CD4-positive, alpha-beta T cell (primary cell): ENCODE measurements around the gene PTPRN2. TPM values are rescaled to one million over a fixed set of nuclear protein-coding genes. Genes with fewer than 3 reads are reported as not detected.
A peak's percentile ranks its signal among the peaks of the same experiment; 100 is the strongest.

Experiments used
- ATAC-seq: fragments of 200-7000 bp; cut with Tn5 transposase; one replicate; pipeline ENCODE4 v1.10.0; 2022; ENCODE audit warnings: mild to moderate bottlenecking; ENCODE audit not compliant: poor library complexity
- CTCF ChIA-PET: fragments of 350-600 bp; sonication (Branson Sonifier 250); formaldehyde crosslinking; loops from one replicate; lab custom pipeline; 2021; ENCODE audit warnings: antibody characterized with exemption, inconsistent platforms; lab: Charles Lee
- POLR2A ChIA-PET: fragments of 350-600 bp; sonication (Branson Sonifier 250); formaldehyde crosslinking; loops from one replicate; lab custom pipeline; 2021; ENCODE audit warnings: antibody characterized with exemption, inconsistent platforms; lab: Charles Lee
- DNase-seq, 14 experiments: peaks; one replicate each; pipeline ENCODE4 v3.0.0-alpha.2; 2013 to 2020; ENCODE audit warnings: mixed read lengths in 2 of 14
- H3K27ac ChIP-seq, 2 donors: one replicate each; pipeline versions ENCODE4 v1.5.1 to v1.7.0; 2013; ENCODE audit warnings: low read length in 2 of 2, low read depth in 1 of 2, mild to moderate bottlenecking in 1 of 2
- H3K27me3 ChIP-seq, 2 experiments: 1 replicate in 1 of 2; 2 replicates in 1 of 2; pipeline versions ENCODE4 v1.6.1 to v1.7.0; 2013; ENCODE audit warnings: low read length in 2 of 2, control low read depth in 1 of 2, mild to moderate bottlenecking in 1 of 2, moderate library complexity in 1 of 2; ENCODE audit not compliant: insufficient read depth in 2 of 2, control insufficient read depth in 1 of 2
- H3K36me3 ChIP-seq: one replicate; pipeline ENCODE4 v1.6.1; 2013; ENCODE audit warnings: low read length, control low read depth; ENCODE audit not compliant: insufficient read depth
- H3K4me1 ChIP-seq: one replicate; pipeline ENCODE4 v1.6.1; 2013; ENCODE audit warnings: low read length, control low read depth; ENCODE audit not compliant: insufficient read depth
- H3K4me3 ChIP-seq: one replicate; pipeline ENCODE4 v1.5.1; 2013; ENCODE audit warnings: mild to moderate bottlenecking, low read length, moderate library complexity
- H3K9me3 ChIP-seq, 2 experiments: 1 replicate in 1 of 2; 2 replicates in 1 of 2; pipeline versions ENCODE4 v1.6.1 to v1.7.0; 2013; ENCODE audit warnings: low read length in 2 of 2, mild to moderate bottlenecking in 2 of 2, control low read depth in 1 of 2, moderate library complexity in 1 of 2; ENCODE audit not compliant: control insufficient read depth in 1 of 2, insufficient read depth in 1 of 2
- H3K27ac Mint-ChIP-seq: one replicate; pipeline ENCODE4 v1.8.0; 2020; ENCODE audit warnings: mixed read lengths
- H3K27me3 Mint-ChIP-seq: one replicate; pipeline ENCODE4 v1.8.0; 2021; ENCODE audit warnings: mixed read lengths
- H3K36me3 Mint-ChIP-seq: one replicate; pipeline ENCODE4 v1.8.0; 2021; ENCODE audit warnings: low read depth, mixed read lengths
- H3K4me1 Mint-ChIP-seq: one replicate; pipeline ENCODE4 v1.8.0; 2021; ENCODE audit warnings: low read depth, mixed read lengths
- H3K4me3 Mint-ChIP-seq: one replicate; pipeline ENCODE4 v1.8.0; 2020; ENCODE audit warnings: mild to moderate bottlenecking, mixed read lengths
- H3K9me3 Mint-ChIP-seq: one replicate; pipeline ENCODE4 v1.8.0; 2020; ENCODE audit warnings: mixed read lengths
- intact Hi-C, 2 experiments: fragments of 100-400 bp; cut with DNase I in 1 of 2; cut with micrococcal nuclease in 1 of 2; formaldehyde crosslinking; loops; one replicate each; pipeline versions ENCODE4 v1.15.1 to v1.9.0; 2023 to 2025; cut with DNase I, micrococcal nuclease
- total RNA-seq, 174 experiments: library from RNA in 2 of 174; stranded (reverse) in 2 of 174; gene quantifications; one replicate each; pipeline ENCODE4 v1.2.3 and lab custom pipeline; 2021 to 2026
- TF ChIP-seq, protein P1 (sequence below): fragments of 200-600 bp; IDR thresholded peaks from one replicate; pipeline ENCODE4 v1.8.0; 2022; ENCODE audit warnings: antibody characterized with exemption, mild to moderate bottlenecking

PTPRN2 gene
- total RNA-seq, 2 experiments from 2014 or later, result 0.34 to 0.44 TPM

DNA sequence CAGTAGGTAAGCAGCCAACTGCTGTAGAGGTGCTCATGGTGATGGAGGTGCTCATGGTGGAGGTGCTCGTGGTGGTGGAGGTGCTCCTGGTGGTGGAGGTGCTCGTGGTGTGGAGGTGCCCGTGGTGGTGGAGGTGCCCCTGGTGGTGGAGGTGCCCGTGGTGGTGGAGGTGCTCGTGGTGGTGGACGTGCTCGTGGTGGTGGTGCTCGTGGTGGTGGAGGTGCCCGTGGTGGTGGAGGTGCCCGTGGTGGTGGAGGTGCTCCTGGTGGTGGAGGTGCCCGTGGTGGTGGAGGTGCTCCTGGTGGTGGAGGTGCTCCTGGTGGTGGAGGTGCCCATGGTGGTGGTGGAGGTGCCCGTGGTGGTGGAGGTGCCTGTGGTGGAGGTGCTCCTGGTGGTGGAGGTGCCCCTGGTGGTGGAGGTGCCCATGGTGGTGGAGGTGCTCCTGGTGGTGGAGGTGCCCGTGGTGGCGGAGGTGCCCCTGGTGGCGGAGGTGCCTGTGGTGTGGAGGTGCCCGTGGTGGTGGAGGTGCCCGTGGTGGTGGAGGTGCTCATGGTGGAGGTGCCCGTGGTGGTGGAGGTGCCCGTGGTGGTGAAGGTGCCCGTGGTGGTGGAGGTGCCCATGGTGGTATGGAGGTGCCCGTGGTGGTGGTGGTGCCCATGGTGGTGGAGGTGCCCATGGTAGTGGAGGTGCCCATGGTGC, 517.3 kb downstream of the PTPRN2 start:
- no peak overlapping the region for H3K4me3 ChIP-seq
- H3K27me3 ChIP-seq, result peaks cover 0 to 2% of the 10 kb centered on the region in 2 experiments
- no peaks in the 10 kb centered on the region for H3K36me3 ChIP-seq
- ChIA-PET POLR2A (no interaction called here), CTCF (no interaction called here)
- H3K27ac ChIP-seq, result no peak overlapping the region
- peaks cover 4% of the 10 kb centered on the region for H3K9me3 Mint-ChIP-seq
- peaks cover 0 to 59% of the 10 kb centered on the region in 2 experiments for H3K9me3 ChIP-seq
- no peaks in the 10 kb centered on the region for H3K4me1 ChIP-seq
- ATAC-seq, result no peak
- intact Hi-C loops, result no loop called here
- H3K4me1 Mint-ChIP-seq, result no peaks in the 10 kb centered on the region
- peaks cover 3% of the 10 kb centered on the region for H3K27me3 Mint-ChIP-seq
- H3K27ac Mint-ChIP-seq, result no peak overlapping the region
- no peak overlapping the region for H3K4me3 Mint-ChIP-seq
- DNase-seq, result peak in 1 of 14 experiments; percentile 12
- TF ChIP-seq, protein P1, sequence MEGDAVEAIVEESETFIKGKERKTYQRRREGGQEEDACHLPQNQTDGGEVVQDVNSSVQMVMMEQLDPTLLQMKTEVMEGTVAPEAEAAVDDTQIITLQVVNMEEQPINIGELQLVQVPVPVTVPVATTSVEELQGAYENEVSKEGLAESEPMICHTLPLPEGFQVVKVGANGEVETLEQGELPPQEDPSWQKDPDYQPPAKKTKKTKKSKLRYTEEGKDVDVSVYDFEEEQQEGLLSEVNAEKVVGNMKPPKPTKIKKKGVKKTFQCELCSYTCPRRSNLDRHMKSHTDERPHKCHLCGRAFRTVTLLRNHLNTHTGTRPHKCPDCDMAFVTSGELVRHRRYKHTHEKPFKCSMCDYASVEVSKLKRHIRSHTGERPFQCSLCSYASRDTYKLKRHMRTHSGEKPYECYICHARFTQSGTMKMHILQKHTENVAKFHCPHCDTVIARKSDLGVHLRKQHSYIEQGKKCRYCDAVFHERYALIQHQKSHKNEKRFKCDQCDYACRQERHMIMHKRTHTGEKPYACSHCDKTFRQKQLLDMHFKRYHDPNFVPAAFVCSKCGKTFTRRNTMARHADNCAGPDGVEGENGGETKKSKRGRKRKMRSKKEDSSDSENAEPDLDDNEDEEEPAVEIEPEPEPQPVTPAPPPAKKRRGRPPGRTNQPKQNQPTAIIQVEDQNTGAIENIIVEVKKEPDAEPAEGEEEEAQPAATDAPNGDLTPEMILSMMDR, result no peak
- no peaks in the 10 kb centered on the region for H3K36me3 Mint-ChIP-seq

DNA sequence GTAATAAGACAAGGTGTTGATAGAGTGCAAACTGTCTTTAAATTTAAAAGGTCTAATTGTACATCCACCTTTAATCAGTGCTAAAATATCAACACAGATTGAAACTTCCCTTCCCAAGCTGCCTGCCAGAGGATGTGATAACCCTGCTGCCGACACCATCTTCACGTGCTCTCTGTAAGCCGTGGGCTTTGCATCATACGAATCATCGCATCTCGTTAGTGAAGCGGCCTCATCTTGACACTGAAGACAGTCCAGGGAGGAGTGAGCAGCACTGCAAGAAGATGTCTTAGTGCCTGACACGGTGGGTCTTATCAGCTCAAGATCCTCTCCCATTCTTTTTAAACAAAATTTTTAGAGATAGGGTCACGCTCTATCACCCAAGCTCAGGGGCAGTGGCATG, 518.8 kb downstream of the PTPRN2 start:
- ChIA-PET POLR2A (no interaction called here), CTCF (no interaction called here)
- ATAC-seq, result no peak
- H3K27ac Mint-ChIP-seq, result no peak overlapping the region
- H3K9me3 ChIP-seq, result peaks cover 0 to 54% of the 10 kb centered on the region in 2 experiments
- peaks cover 4% of the 10 kb centered on the region for H3K9me3 Mint-ChIP-seq
- H3K4me1 ChIP-seq, result no peaks in the 10 kb centered on the region
- H3K27ac ChIP-seq, result no peak overlapping the region
- H3K36me3 ChIP-seq, result no peaks in the 10 kb centered on the region
- intact Hi-C loops, result no loop called here
- no peak overlapping the region for H3K4me3 ChIP-seq
- TF ChIP-seq, protein P1, result no peak
- H3K4me1 Mint-ChIP-seq, result no peaks in the 10 kb centered on the region
- peaks cover 0 to 2% of the 10 kb centered on the region in 2 experiments for H3K27me3 ChIP-seq
- no peak overlapping the region for H3K4me3 Mint-ChIP-seq
- H3K36me3 Mint-ChIP-seq, result no peaks in the 10 kb centered on the region
- no peak for DNase-seq
- peaks cover 3% of the 10 kb centered on the region for H3K27me3 Mint-ChIP-seq

DNA sequence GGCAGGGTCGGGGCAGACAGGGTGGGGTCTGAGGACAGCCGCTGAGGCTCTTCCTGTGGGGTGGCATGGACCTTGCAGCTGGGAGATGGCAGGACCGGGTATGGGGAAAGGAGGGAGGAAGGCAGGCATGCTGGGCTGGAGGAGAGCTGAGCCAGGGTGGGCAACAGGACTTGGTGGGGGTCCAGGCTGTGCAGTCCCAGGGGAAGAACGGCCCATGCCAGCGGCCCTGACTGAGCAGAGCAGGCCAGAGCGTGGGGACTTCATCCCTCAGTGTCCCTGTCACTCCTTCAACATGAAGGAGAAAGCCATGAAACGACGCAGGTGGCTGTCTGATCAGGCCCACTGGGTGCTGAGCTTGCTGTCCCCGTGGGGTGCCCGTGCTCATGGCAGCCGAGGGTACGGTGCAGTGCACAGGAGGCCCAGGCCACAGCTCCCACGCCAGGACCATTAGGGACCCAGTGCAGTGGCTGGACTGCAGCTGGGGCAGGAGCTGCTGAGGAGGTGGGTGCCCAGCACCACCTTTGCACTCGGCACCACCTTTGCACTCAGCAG, 519.6 kb downstream of the PTPRN2 start:
- H3K9me3 ChIP-seq, result peaks cover 0 to 49% of the 10 kb centered on the region in 2 experiments
- peaks cover 0 to 2% of the 10 kb centered on the region in 2 experiments for H3K27me3 ChIP-seq
- H3K4me3 Mint-ChIP-seq, result no peak overlapping the region
- DNase-seq, result no peak
- H3K4me1 Mint-ChIP-seq, result no peaks in the 10 kb centered on the region
- H3K36me3 Mint-ChIP-seq, result no peaks in the 10 kb centered on the region
- TF ChIP-seq, protein P1, result no peak
- POLR2A ChIA-PET, result no interaction called here
- CTCF ChIA-PET, result no interaction called here
- no peak overlapping the region for H3K27ac ChIP-seq
- intact Hi-C loops, result no loop called here
- H3K4me1 ChIP-seq, result no peaks in the 10 kb centered on the region
- no peak for ATAC-seq
- no peak overlapping the region for H3K27ac Mint-ChIP-seq
- H3K36me3 ChIP-seq, result no peaks in the 10 kb centered on the region
- H3K4me3 ChIP-seq, result no peak overlapping the region
- H3K9me3 Mint-ChIP-seq, result peaks cover 4% of the 10 kb centered on the region
- peaks cover 3% of the 10 kb centered on the region for H3K27me3 Mint-ChIP-seq
